ENCODE data around the gene NUP210. TPM values are rescaled to one million over a fixed set of nuclear protein-coding genes. Genes with fewer than 3 reads are reported as not detected.

The NUP210 gene
- total RNA-seq, 1 donor from 2014 or later = 91.9 TPM

DNA sequence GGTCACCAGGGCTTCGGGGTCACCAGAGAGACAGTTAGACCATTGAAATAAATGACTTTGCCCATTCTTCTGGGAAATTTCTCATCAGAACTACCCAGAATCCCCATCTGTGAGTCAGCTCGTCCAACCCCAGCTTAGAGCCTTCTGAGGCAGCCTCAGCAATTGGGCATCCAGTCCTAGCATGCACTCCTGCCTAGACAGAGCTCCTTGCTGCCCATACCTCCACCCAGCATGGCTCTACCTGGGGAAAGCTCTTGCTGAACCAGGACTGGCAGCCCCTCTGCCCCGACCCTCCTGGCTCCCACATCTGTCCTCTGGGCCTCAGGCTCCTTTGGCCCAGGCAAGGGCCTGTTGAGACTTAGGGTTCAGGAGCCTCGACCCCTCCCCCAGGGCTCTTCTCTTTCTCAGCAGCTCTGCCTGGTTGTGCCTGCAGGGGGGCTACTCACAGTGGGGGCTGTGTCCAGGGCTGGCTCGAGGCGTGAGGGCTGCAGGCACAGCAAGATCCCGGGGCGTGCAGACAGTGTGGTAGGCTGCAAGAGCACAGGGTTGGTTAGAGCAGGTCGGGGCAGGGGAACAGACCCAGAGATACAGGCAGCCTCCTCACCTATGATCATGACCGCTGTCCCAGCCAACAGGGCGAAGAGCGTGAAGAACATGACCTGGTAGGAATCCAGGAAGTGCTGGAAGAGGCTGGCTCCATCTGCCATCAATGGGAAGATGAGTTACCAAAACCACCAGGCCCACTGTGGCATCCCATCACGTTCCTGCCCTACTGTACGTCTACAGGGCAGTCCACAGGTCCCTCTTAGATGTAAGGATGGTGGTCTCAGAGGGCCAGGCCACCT lies 101.3 kb downstream of the NUP210 start:
- intact Hi-C loops (cut with micrococcal nuclease) = no loop called here
- H3K27me3 Mint-ChIP-seq = no peaks in the 10 kb centered on the region
- no peaks in the 10 kb centered on the region for H3K4me1 Mint-ChIP-seq
- DNase-seq (no peak), ATAC-seq (ENCODE audit: low read depth) (no peak)
- TF ChIP-seq, protein P1, sequence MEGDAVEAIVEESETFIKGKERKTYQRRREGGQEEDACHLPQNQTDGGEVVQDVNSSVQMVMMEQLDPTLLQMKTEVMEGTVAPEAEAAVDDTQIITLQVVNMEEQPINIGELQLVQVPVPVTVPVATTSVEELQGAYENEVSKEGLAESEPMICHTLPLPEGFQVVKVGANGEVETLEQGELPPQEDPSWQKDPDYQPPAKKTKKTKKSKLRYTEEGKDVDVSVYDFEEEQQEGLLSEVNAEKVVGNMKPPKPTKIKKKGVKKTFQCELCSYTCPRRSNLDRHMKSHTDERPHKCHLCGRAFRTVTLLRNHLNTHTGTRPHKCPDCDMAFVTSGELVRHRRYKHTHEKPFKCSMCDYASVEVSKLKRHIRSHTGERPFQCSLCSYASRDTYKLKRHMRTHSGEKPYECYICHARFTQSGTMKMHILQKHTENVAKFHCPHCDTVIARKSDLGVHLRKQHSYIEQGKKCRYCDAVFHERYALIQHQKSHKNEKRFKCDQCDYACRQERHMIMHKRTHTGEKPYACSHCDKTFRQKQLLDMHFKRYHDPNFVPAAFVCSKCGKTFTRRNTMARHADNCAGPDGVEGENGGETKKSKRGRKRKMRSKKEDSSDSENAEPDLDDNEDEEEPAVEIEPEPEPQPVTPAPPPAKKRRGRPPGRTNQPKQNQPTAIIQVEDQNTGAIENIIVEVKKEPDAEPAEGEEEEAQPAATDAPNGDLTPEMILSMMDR (IDR thresholded peaks at IDR 0.05) = no peak
- no peak overlapping the region for H3K4me3 Mint-ChIP-seq
- H3K9me3 Mint-ChIP-seq = no peaks in the 10 kb centered on the region
- H3K27ac Mint-ChIP-seq = no peak overlapping the region
- CTCF ChIA-PET = no interaction called here
- H3K36me3 Mint-ChIP-seq (ENCODE audit: low read depth) = peaks cover 94% of the 10 kb centered on the region
- POLR2A ChIA-PET = no interaction called here

DNA sequence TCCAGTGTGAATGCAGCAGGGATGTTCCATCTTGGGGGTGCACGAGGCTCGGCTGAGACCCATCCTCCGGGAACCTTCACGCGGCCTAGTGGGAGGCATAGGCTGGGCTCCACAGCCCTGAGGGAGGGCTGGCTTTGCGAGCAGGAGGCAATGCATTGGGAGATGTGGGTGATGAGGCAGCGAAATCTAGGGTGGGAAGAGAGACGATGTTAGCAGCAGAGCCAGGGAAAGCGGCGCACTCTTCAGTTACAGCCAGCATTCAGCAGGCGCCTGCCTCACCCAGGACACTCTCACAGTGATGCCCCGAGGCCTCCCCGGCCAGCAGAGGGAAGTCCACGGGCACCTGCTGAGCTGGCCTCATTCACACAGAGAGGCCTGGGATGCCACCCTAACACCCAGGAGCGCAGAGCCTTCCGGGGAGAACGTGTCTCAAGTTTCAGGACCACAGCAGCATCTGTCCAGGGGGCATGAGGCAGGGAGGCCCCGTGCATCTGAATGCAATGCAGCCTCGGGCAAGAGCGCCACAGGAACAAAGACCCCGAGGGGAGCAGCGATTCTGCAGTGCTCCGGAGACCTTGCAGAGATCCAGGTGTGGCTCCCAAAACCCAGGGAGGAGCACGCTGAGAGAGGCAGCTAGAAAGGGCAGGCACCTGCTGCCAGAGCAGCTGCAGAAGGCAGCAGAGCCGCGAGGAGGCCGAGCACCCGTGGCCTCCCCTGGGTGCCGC lies 102.4 kb downstream of the NUP210 start:
- H3K9me3 Mint-ChIP-seq = no peaks in the 10 kb centered on the region
- TF ChIP-seq, protein P1 (IDR thresholded peaks at IDR 0.05) = no peak
- no peaks in the 10 kb centered on the region for H3K27me3 Mint-ChIP-seq
- ATAC-seq (ENCODE audit: low read depth) = no peak
- intact Hi-C loops (cut with micrococcal nuclease) = no loop called here
- ChIA-PET POLR2A (no interaction called here), CTCF (interaction anchor here (1.4 kb wide), 1 partner anchor 135 kb away, joined by 3 read pairs; no protein-coding TSS in a partner anchor)
- no peak overlapping the region for H3K4me3 Mint-ChIP-seq
- no peaks in the 10 kb centered on the region for H3K4me1 Mint-ChIP-seq
- DNase-seq = no peak
- peaks cover 89% of the 10 kb centered on the region for H3K36me3 Mint-ChIP-seq (ENCODE audit: low read depth)
- no peak overlapping the region for H3K27ac Mint-ChIP-seq

DNA sequence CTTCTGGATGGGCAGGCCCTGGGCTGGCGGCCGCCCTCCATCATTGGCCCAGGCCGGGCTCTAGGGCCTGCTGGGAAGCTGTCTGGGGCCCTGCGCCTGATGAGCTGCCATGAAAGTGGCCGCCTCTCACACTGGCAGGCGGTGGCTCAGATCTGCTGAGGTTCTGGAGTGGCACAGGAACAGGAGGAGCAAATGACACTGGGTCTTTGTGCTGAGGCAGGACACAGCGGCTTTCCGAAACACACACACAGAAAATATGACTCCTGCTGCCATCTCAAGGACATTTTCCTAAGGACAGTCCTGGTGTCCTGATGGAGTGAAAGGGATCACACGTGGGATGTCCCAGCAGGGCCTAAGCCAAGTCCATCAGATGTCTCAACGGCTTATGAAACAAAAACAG lies 103.5 kb downstream of the NUP210 start:
- no peak for DNase-seq
- Mint-ChIP-seq H3K9me3 (no peaks in the 10 kb centered on the region), H3K4me1 (no peaks in the 10 kb centered on the region), H3K4me3 (no peak overlapping the region), H3K27me3 (no peaks in the 10 kb centered on the region), H3K36me3 (ENCODE audit: low read depth) (peaks cover 77% of the 10 kb centered on the region), H3K27ac (no peak overlapping the region)
- no peak for ATAC-seq (ENCODE audit: low read depth)
- intact Hi-C loops (cut with micrococcal nuclease) = no loop called here
- POLR2A ChIA-PET = no interaction called here
- CTCF ChIA-PET = interaction anchor here (1.1 to 1.4 kb wide), 2 partner anchors 9 to 136 kb away, joined by 3 to 5 read pairs; no protein-coding TSS in a partner anchor
- TF ChIP-seq, protein P1 (IDR thresholded peaks at IDR 0.05) = no peak

DNA sequence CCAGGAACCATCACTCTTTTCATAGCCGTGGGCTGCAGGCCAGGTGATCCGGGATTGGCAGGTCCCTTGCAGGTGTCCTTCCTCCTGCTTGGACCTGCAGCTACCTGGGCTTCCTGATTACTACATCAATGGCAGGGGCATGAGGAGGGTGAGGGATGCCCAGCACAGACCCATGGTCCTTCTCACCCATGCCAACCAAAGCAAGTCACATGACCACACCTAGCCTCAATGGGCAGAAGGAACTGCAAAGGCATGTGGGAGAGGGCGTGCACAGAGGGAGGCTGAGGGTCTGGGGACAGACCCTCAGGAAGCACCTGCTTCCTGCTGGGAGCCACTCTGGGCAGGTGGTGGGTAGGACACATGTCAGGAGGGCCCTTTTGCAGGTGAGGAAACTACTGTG lies 105.2 kb downstream of the NUP210 start:
- intact Hi-C loops (cut with micrococcal nuclease) = no loop called here
- H3K27me3 Mint-ChIP-seq = no peaks in the 10 kb centered on the region
- CTCF ChIA-PET = no interaction called here
- TF ChIP-seq, protein P1 (IDR thresholded peaks at IDR 0.05) = no peak
- no peaks in the 10 kb centered on the region for H3K4me1 Mint-ChIP-seq
- DNase-seq = no peak
- ATAC-seq (ENCODE audit: low read depth) = no peak
- POLR2A ChIA-PET = no interaction called here
- no peaks in the 10 kb centered on the region for H3K9me3 Mint-ChIP-seq
- no peak overlapping the region for H3K27ac Mint-ChIP-seq
- peaks cover 68% of the 10 kb centered on the region for H3K36me3 Mint-ChIP-seq (ENCODE audit: low read depth)
- H3K4me3 Mint-ChIP-seq = no peak overlapping the region

DNA sequence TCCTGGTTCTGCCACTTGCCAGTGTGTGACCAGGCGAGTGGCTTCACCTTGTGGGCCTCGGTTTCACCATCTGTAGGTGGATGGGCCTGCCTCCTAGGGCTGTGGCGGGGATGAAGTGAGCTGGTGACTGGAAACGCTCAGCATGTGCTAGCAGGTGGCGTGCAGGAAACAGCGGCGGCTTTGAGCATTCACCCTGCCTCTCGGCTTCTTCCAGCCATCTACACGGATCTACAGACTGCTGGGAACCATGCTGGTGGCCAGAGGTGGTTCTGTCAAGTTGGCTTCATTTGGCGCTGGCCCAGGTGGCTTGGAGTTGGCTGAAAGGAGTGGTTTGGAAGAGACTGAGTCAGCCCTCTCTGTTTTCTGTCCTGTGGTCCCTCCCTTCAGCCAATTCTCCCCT lies 106.3 kb downstream of the NUP210 start:
- H3K27me3 Mint-ChIP-seq = no peaks in the 10 kb centered on the region
- TF ChIP-seq, protein P1 (IDR thresholded peaks at IDR 0.05) = no peak
- CTCF ChIA-PET = no interaction called here
- DNase-seq (no peak), ATAC-seq (ENCODE audit: low read depth) (no peak)
- H3K9me3 Mint-ChIP-seq = no peaks in the 10 kb centered on the region
- POLR2A ChIA-PET = no interaction called here
- no peaks in the 10 kb centered on the region for H3K4me1 Mint-ChIP-seq
- peaks cover 60% of the 10 kb centered on the region for H3K36me3 Mint-ChIP-seq (ENCODE audit: low read depth)
- H3K27ac Mint-ChIP-seq = no peak overlapping the region
- H3K4me3 Mint-ChIP-seq = no peak overlapping the region
- intact Hi-C loops (cut with micrococcal nuclease) = no loop called here
